GM12891 (cell line): ENCODE measurements around the gene IL11RA.
"Not testable (repeated sequence)": the region's sequence is repeated elsewhere in the genome, so short reads cannot be mapped to it uniquely, and the experiment has no call there.

Experiments
- DNase-seq: peaks from one replicate; pipeline ENCODE4 v3.0.0; 2011; ENCODE audit warnings: low spot score; ENCODE audit not compliant: insufficient read length
- FAIRE-seq: peaks from 2 replicates; lab custom pipeline; 2011; peaks lifted over from hg19 to GRCh38; lab: Jason Lieb, UNC
- PAX5 ChIP-seq: IDR thresholded peaks from 2 replicates; pipeline ENCODE4 v1.6.1; 2011; ENCODE audit warnings: low read length, moderate library complexity, mild to moderate bottlenecking; ENCODE audit not compliant: insufficient read depth, severe bottlenecking
- POLR2A ChIP-seq: IDR thresholded peaks from 2 replicates; pipeline ENCODE4 v1.6.1; 2011; ENCODE audit warnings: low read depth, low read length, control low read depth
- POLR2AphosphoS5 ChIP-seq: IDR thresholded peaks from 2 replicates; pipeline ENCODE4 v1.6.1; 2011; ENCODE audit warnings: low read depth, low read length, control low read depth
- POU2F2 ChIP-seq: IDR thresholded peaks from 2 replicates; pipeline ENCODE4 v1.6.1; 2011; ENCODE audit warnings: low read depth, mild to moderate bottlenecking, control low read depth, low read length, moderate library complexity
- SPI1 ChIP-seq: IDR thresholded peaks from 2 replicates; pipeline ENCODE4 v1.6.1; 2011; ENCODE audit warnings: low read depth, low read length, control low read depth
- TAF1 ChIP-seq: IDR thresholded peaks from 2 replicates; pipeline ENCODE4 v1.6.1; 2011; ENCODE audit warnings: low read depth, low read length, control low read depth

IL11RA gene

GRCh38 chr9:34630402-34631154, 21.4 kb upstream of the IL11RA start:
- FAIRE-seq (no peak), DNase-seq (no peak)
- TF ChIP-seq SPI1, result no peak

- FAIRE-seq (no peak), DNase-seq (no peak)
- TF ChIP-seq TAF1, result no peak
Observed at GRCh38 chr9:34633166-34633565, 18.8 kb upstream of the IL11RA start.

- FAIRE-seq (peak; percentile 90), DNase-seq (no peak)
Observed at GRCh38 chr9:34633851-34634550, 18.0 kb upstream of the IL11RA start.

GRCh38 chr9:34634551-34635248, 17.3 kb upstream of the IL11RA start:
- TF ChIP-seq POU2F2, result no peak
- TF ChIP-seq TAF1, result no peak
- TF ChIP-seq PAX5, result no peak
- no peak for TF ChIP-seq POLR2A
- TF ChIP-seq POLR2AphosphoS5, result no peak
- TF ChIP-seq SPI1, result no peak
- DNase-seq (no peak), FAIRE-seq (no peak)

More at GRCh38 chr9:34633851-34634550, 18.0 kb upstream of the IL11RA start:
- TF ChIP-seq SPI1 (no peak), POLR2A (no peak), PAX5 (no peak), POLR2AphosphoS5 (no peak), POU2F2 (no peak), TAF1 (no peak)

- FAIRE-seq (no peak), DNase-seq (no peak)
- TF ChIP-seq TAF1, result no peak
- TF ChIP-seq POU2F2, result no peak
- no peak for TF ChIP-seq POLR2AphosphoS5
- TF ChIP-seq SPI1, result no peak
- TF ChIP-seq POLR2A, result no peak
- TF ChIP-seq PAX5, result no peak
Observed at GRCh38 chr9:34635556-34635955, 16.4 kb upstream of the IL11RA start.

GRCh38 chr9:34636791-34637355, 15.1 kb upstream of the IL11RA start:
- FAIRE-seq (no peak), DNase-seq (no peak)
- TF ChIP-seq POLR2A (no peak), SPI1 (no peak), POU2F2 (no peak), PAX5 (no peak), POLR2AphosphoS5 (no peak), TAF1 (no peak)

- TF ChIP-seq PAX5, result no peak
- peak; percentile 39; the same call in 1 of the 2 replicates for TF ChIP-seq POLR2AphosphoS5
- no peak for TF ChIP-seq SPI1
- TF ChIP-seq TAF1, result no peak
- TF ChIP-seq POU2F2, result no peak
- TF ChIP-seq POLR2A, result peak; percentile 47; the same call in 1 of the 2 replicates
- DNase-seq, result peak; percentile 92
- FAIRE-seq, result peak; percentile 93
Observed at GRCh38 chr9:34637356-34638137, 14.4 kb upstream of the IL11RA start, which contains the start of gene SIGMAR1. Gene SIGMAR1, minus strand, starts transcription at chr9:34637787. Its CDS starts 90 bp downstream, at chr9:34637697.

GRCh38 chr9:34638138-34638445, 13.9 kb upstream of the IL11RA start:
- no peak for TF ChIP-seq SPI1
- no peak for TF ChIP-seq POLR2A
- no peak for TF ChIP-seq POU2F2
- TF ChIP-seq POLR2AphosphoS5, result no peak; the same call in 1 of the 2 replicates
- TF ChIP-seq PAX5, result no peak
- no peak for TF ChIP-seq TAF1
- DNase-seq (no peak), FAIRE-seq (peak; percentile 35)

GRCh38 chr9:34639322-34639721, 12.7 kb upstream of the IL11RA start:
- DNase-seq, FAIRE-seq: not testable (repeated sequence)

- no peak for FAIRE-seq
Observed at GRCh38 chr9:34642679-34643078, 9.3 kb upstream of the IL11RA start.

More at GRCh38 chr9:34642679-34643078, 9.3 kb upstream of the IL11RA start:
- no peak for DNase-seq
- no peak for TF ChIP-seq POU2F2
- TF ChIP-seq TAF1, result no peak
- TF ChIP-seq POLR2A, result no peak
- TF ChIP-seq SPI1, result no peak
- no peak for TF ChIP-seq PAX5
- TF ChIP-seq POLR2AphosphoS5, result no peak
